Measurements from ENCODE around the gene NPIPB2. TPM values are rescaled to one million over a fixed set of nuclear protein-coding genes. Genes with fewer than 3 reads are reported as not detected.

NPIPB2 gene
- total RNA-seq, 2 donors from 2014 or later, result 14.3 to 21.8 TPM

DNA sequence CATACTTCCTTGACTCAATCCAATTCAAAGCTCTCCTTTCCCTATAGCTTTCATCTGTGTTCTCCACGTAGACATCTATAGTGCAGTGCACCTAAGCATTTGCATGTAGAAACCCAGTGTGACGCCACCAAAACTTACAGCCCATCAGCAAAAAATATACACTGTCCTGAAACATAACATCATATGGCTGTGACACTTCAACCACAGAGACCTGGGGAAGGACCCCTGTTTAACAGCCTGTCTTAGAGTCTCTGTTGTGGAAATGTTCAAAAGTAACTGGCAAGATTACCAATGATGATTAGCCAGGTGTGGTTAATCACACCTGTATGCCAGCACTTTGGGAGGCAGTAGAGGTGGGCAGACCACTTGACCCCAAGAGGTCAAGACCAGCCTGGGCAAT lies 48.3 kb downstream of the NPIPB2 start:
- Mint-ChIP-seq H3K4me3 (no peak overlapping the region), H3K27ac (no peak overlapping the region), H3K9me3 (no peaks in the 10 kb centered on the region), H3K27me3 (no peaks in the 10 kb centered on the region), H3K36me3 (ENCODE audit: low read depth) (peaks cover 96% of the 10 kb centered on the region), H3K4me1 (peaks cover 14% of the 10 kb centered on the region)
- no peak for ATAC-seq (replicated peaks)

DNA sequence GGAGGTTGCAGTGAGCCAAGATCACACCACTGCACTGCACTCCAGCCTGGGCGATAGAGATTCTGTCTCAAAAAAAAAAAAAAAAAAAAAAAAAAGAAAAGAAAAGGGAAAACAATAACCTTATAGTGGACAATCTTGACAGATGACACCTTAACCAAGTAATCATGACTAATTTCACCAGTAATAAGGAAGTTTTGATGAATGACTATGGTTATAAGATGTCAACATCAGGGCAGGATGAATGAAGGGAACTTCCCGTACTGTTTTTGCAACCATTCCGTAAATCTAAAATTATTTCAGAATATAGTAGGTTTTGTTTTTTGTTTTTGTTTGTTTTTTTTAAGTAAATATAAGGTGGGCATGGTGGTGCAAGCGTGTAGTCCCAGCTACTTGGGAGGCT lies 49.1 kb downstream of the NPIPB2 start:
- ATAC-seq (replicated peaks), result no peak
- H3K4me3 Mint-ChIP-seq, result no peak overlapping the region
- H3K9me3 Mint-ChIP-seq, result no peaks in the 10 kb centered on the region
- no peak overlapping the region for H3K27ac Mint-ChIP-seq
- no peaks in the 10 kb centered on the region for H3K27me3 Mint-ChIP-seq
- H3K4me1 Mint-ChIP-seq, result peaks cover 9% of the 10 kb centered on the region
- H3K36me3 Mint-ChIP-seq (ENCODE audit: low read depth), result peaks cover 96% of the 10 kb centered on the region

GRCh38 chr16:11890231-11890965 lies 51.4 kb downstream of the NPIPB2 start:
- H3K4me3 Mint-ChIP-seq, result no peak overlapping the region
- no peaks in the 10 kb centered on the region for H3K27me3 Mint-ChIP-seq
- no peak overlapping the region for H3K27ac Mint-ChIP-seq
- ATAC-seq (replicated peaks), result no peak
- no peaks in the 10 kb centered on the region for H3K9me3 Mint-ChIP-seq
- peaks cover 97% of the 10 kb centered on the region for H3K36me3 Mint-ChIP-seq (ENCODE audit: low read depth)
- no peaks in the 10 kb centered on the region for H3K4me1 Mint-ChIP-seq

DNA sequence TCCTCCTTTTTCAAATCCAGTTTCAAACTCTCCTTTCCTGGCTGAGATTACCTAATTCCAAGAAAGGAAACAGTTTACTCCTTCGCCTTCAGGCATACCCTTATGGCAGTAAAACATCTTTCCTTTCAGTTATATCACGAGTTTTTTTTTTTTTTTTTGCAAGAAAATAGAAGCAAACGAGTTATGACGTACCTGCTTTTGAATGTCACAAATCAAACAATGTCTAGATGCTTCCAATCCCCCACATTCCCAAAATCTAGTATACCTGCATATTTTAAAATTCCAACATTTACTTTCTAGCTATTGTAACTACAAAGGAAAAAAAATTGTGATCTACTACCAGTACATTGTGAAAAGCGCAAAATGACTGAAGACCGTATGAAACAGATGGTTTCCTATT lies 55.0 kb downstream of the NPIPB2 start:
- H3K36me3 Mint-ChIP-seq (ENCODE audit: low read depth), result peaks cover 97% of the 10 kb centered on the region
- no peaks in the 10 kb centered on the region for H3K4me1 Mint-ChIP-seq
- no peaks in the 10 kb centered on the region for H3K9me3 Mint-ChIP-seq
- H3K27ac Mint-ChIP-seq, result no peak overlapping the region
- H3K4me3 Mint-ChIP-seq, result no peak overlapping the region
- H3K27me3 Mint-ChIP-seq, result no peaks in the 10 kb centered on the region
- ATAC-seq (replicated peaks), result no peak

DNA sequence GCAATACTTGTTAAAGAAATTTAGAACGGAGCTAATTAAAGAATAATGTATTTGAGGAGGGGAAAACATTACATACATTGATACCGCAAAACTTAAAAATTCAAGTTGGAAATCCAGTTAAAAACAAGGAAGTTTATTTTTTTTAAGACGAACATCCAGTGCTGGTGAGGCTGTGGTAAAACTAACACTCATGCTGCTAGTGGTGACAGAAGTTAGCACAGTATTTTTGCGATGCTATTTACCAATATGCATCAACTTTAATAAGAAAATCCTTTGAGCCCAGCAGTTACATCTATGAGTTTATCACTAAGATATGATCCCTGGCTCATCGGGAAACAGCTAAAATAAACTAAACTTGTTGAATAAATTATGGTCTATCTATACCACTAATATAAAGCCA lies 57.8 kb downstream of the NPIPB2 start:
- Mint-ChIP-seq H3K4me3 (no peak overlapping the region), H3K4me1 (no peaks in the 10 kb centered on the region), H3K36me3 (ENCODE audit: low read depth) (peaks cover 100% of the 10 kb centered on the region), H3K27me3 (no peaks in the 10 kb centered on the region), H3K9me3 (no peaks in the 10 kb centered on the region), H3K27ac (no peak overlapping the region)
- ATAC-seq (replicated peaks), result no peak

GRCh38 chr16:11880007-11880406 lies 61.8 kb downstream of the NPIPB2 start:
- no peaks in the 10 kb centered on the region for H3K27me3 Mint-ChIP-seq
- no peak overlapping the region for H3K4me3 Mint-ChIP-seq
- peak; percentile 26 for ATAC-seq (replicated peaks)
- H3K9me3 Mint-ChIP-seq, result no peaks in the 10 kb centered on the region
- H3K36me3 Mint-ChIP-seq (ENCODE audit: low read depth), result peaks cover 97% of the 10 kb centered on the region
- no peaks in the 10 kb centered on the region for H3K4me1 Mint-ChIP-seq
- H3K27ac Mint-ChIP-seq, result no peak overlapping the region

GRCh38 chr16:11877374-11877773 lies 64.5 kb downstream of the NPIPB2 start:
- no peaks in the 10 kb centered on the region for H3K27me3 Mint-ChIP-seq
- no peak for ATAC-seq (replicated peaks)
- peaks cover 97% of the 10 kb centered on the region for H3K36me3 Mint-ChIP-seq (ENCODE audit: low read depth)
- no peaks in the 10 kb centered on the region for H3K9me3 Mint-ChIP-seq
- no peaks in the 10 kb centered on the region for H3K4me1 Mint-ChIP-seq
- no peak overlapping the region for H3K4me3 Mint-ChIP-seq
- H3K27ac Mint-ChIP-seq, result no peak overlapping the region

Other genes with a start within 250 kb of the NPIPB2 start
- 10 to 100 TPM; 33.8 to 38.6 TPM for gene TXNDC11, start 199.2 kb downstream of the NPIPB2 start, total RNA-seq
- gene ZC3H7A, start 144.8 kb downstream of the NPIPB2 start, total RNA-seq, result 100 to 1,000 TPM in 1 of 2 donors, 10 to 100 TPM in 1; 67.6 to 144 TPM
- gene RSL1D1, start 90.5 kb downstream of the NPIPB2 start, total RNA-seq, result 100 to 1,000 TPM; 275 to 288 TPM
- gene GSPT1, start 26.1 kb downstream of the NPIPB2 start, total RNA-seq, result 100 to 1,000 TPM; 115 to 209 TPM
- not detected for gene TNFRSF17, start 23.2 kb upstream of the NPIPB2 start, total RNA-seq
- gene SNX29, start 34.7 kb upstream of the NPIPB2 start, total RNA-seq, result 10 to 100 TPM in 1 of 2 donors, 1 to 10 TPM in 1; 9.8 to 11.8 TPM